Transverse colon (tissue), 4 donors: Measurements from ENCODE around the gene MN1. TPM values are rescaled to one million over a fixed set of nuclear protein-coding genes. Genes with fewer than 3 reads are reported as not detected.

Experiments
- DNase-seq: peaks from one replicate; pipeline ENCODE4 v3.0.0-alpha.2; 2019
- H3K27ac ChIP-seq, 4 donors: fragments of 200-600 bp; sonication (generic); 2 replicates each; pipeline ENCODE4 v1.5.1; 2016 to 2018; ENCODE audit warnings: inconsistent platforms in 4 of 4
- H3K27me3 ChIP-seq: fragments of 200-600 bp; sonication (generic); 2 replicates; pipeline ENCODE4 v1.5.1; 2017; ENCODE audit warnings: inconsistent platforms
- H3K36me3 ChIP-seq, 4 donors: fragments of 200-600 bp; sonication (generic); 2 replicates each; pipeline ENCODE4 v1.5.1; 2017 to 2019; ENCODE audit warnings: inconsistent platforms in 4 of 4
- H3K4me1 ChIP-seq, 4 donors: fragments of 200-600 bp; sonication (generic); 2 replicates each; pipeline ENCODE4 v1.5.1; 2017 to 2020; ENCODE audit warnings: inconsistent platforms in 4 of 4
- H3K4me3 ChIP-seq, 4 donors: fragments of 200-600 bp; sonication (generic); 1 replicate in 1 of 4; 2 replicates in 3 of 4; pipeline versions ENCODE4 v1.5.1 to v1.6.1; 2017 to 2019; ENCODE audit warnings: inconsistent platforms in 4 of 4
- H3K9me3 ChIP-seq, 2 donors: fragments of 200-600 bp; sonication (generic); 2 replicates each; pipeline ENCODE4 v1.5.1; 2017 to 2019; ENCODE audit warnings: inconsistent platforms in 2 of 2
- CTCF ChIP-seq, 5 experiments: fragments of 200-600 bp in 3 of 5; fragments of 450-650 bp in 2 of 5; sonication (generic) in 3 of 5; IDR thresholded peaks; 1 replicate in 2 of 5; 2 replicates in 3 of 5; pipeline ENCODE4 v1.5.1; 2016 to 2017; ENCODE audit warnings: antibody characterized with exemption in 5 of 5, inconsistent platforms in 3 of 5, mild to moderate bottlenecking in 2 of 5, moderate library complexity in 1 of 5
- EP300 ChIP-seq: sonication (generic); formaldehyde crosslinking; IDR thresholded peaks from one replicate; pipeline ENCODE4 v1.6.1; 2017; ENCODE audit warnings: antibody characterized with exemption, low read depth
- POLR2A ChIP-seq: fragments of 450-650 bp; IDR thresholded peaks from one replicate; pipeline ENCODE4 v1.6.1; 2016; ENCODE audit warnings: antibody characterized with exemption, mild to moderate bottlenecking, moderate library complexity
- POLR2AphosphoS5 ChIP-seq, 3 donors: sonication (generic); formaldehyde crosslinking; IDR thresholded peaks; one replicate each; pipeline ENCODE4 v1.6.1; 2016; ENCODE audit warnings: antibody characterized with exemption in 3 of 3
- WGBS, 2 donors: methylation state at CpG; one replicate each; pipeline ENCODE4 v1.1.5; 2018; ENCODE audit warnings: low coverage in 1 of 2; 5-methylcytosine and 5-hydroxymethylcytosine counted together
- in situ Hi-C, 4 donors: fragments of 200-750 bp; cut with MboI; loops; one replicate each; pipeline versions ENCODE4 v1.15.0 to v1.15.1; 2017; ENCODE audit warnings: low sequenced_read_pairs in 3 of 4, low pct_ligation_motif_present in 1 of 4, low pct_unique_long_range_greater_than_20kb in 1 of 4
- intact Hi-C: fragments of 100-400 bp; cut with DNase I; formaldehyde crosslinking; loops from one replicate; pipeline ENCODE4 v1.15.1; 2023; ENCODE audit warnings: low total_unique reads
- total RNA-seq, 4 donors: library from RNA; depleted of rRNA; stranded (reverse); fragments of >200 nt; gene quantifications; one replicate each; pipeline ENCODE4 v1.1.0, GENCODE V29; 2016

Gene MN1
- total RNA-seq, 4 donors from 2014 or later = 1.1 to 4.2 (median 3.0) TPM

GRCh38 chr22:27754888-27755480 is 46.6 kb downstream of the MN1 start:
- no peak for DNase-seq
- Histone ChIP-seq H3K27me3 (no peaks in the 10 kb centered on the region), H3K4me1 (peaks cover 0 to 6% (median 0%) of the 10 kb centered on the region in 4 donors), H3K27ac (peak overlapping the region in 3 of 4 donors; percentile 2 to 77 (median 5)), H3K9me3 (no peaks in the 10 kb centered on the region), H3K4me3 (no peak overlapping the region), H3K36me3 (no peaks in the 10 kb centered on the region)
- no peak for TF ChIP-seq POLR2AphosphoS5 (IDR thresholded peaks at IDR 0.05)
- no peak for TF ChIP-seq CTCF (IDR thresholded peaks at IDR 0.05)
- TF ChIP-seq POLR2A = no peak
- TF ChIP-seq EP300 = no peak
- 79% methylated on average over 8 of the region's 8 CpGs; no CpG with 5 or more reads in 1 of the 2 donors for WGBS, 2 donors
- intact Hi-C loops (no loop called here), in situ Hi-C loops (no loop called here)

GRCh38 chr22:27754247-27754887 is 47.2 kb downstream of the MN1 start:
- Histone ChIP-seq H3K4me1 (peaks cover 0 to 6% (median 0%) of the 10 kb centered on the region in 4 donors), H3K9me3 (no peaks in the 10 kb centered on the region), H3K27ac (peak overlapping the region in 3 of 4 donors; percentile 5 to 77 (median 21)), H3K4me3 (no peak overlapping the region), H3K27me3 (no peaks in the 10 kb centered on the region), H3K36me3 (no peaks in the 10 kb centered on the region)
- TF ChIP-seq CTCF (IDR thresholded peaks at IDR 0.05) (no peak), EP300 (no peak), POLR2AphosphoS5 (IDR thresholded peaks at IDR 0.05) (no peak), POLR2A (no peak)
- 85% methylated on average over 19 of the region's 19 CpGs; no CpG with 5 or more reads in 1 of the 2 donors for WGBS, 2 donors
- in situ Hi-C loops (no loop called here), intact Hi-C loops (no loop called here)
- no peak for DNase-seq

GRCh38 chr22:27752771-27753170 is 48.8 kb downstream of the MN1 start:
- TF ChIP-seq POLR2AphosphoS5 (IDR thresholded peaks at IDR 0.05) = no peak
- TF ChIP-seq CTCF (IDR thresholded peaks at IDR 0.05) = no peak
- no peak for TF ChIP-seq EP300
- no peak for TF ChIP-seq POLR2A
- Histone ChIP-seq H3K27me3 (no peaks in the 10 kb centered on the region), H3K4me1 (peaks cover 0 to 6% (median 0%) of the 10 kb centered on the region in 4 donors), H3K4me3 (no peak overlapping the region), H3K27ac (peak overlapping the region in 2 of 4 donors; percentile 21 to 77), H3K36me3 (no peaks in the 10 kb centered on the region), H3K9me3 (no peaks in the 10 kb centered on the region)
- 20 to 68% methylated on average over 1 to 4 of the region's 4 CpGs for WGBS, 2 donors
- intact Hi-C loops (no loop called here), in situ Hi-C loops (no loop called here)
- DNase-seq = no peak

GRCh38 chr22:27752141-27752540 is 49.4 kb downstream of the MN1 start:
- Histone ChIP-seq H3K27ac (peak overlapping the region in 1 of 4 donors; percentile 77), H3K4me3 (no peak overlapping the region), H3K36me3 (no peaks in the 10 kb centered on the region), H3K4me1 (peaks cover 0 to 6% (median 0%) of the 10 kb centered on the region in 4 donors), H3K9me3 (no peaks in the 10 kb centered on the region), H3K27me3 (no peaks in the 10 kb centered on the region)
- in situ Hi-C loops (no loop called here), intact Hi-C loops (no loop called here)
- no peak for TF ChIP-seq POLR2A
- TF ChIP-seq EP300 = no peak
- no peak for TF ChIP-seq CTCF (IDR thresholded peaks at IDR 0.05)
- DNase-seq = no peak
- 80% methylated on average over 5 of the region's 5 CpGs; no CpG with 5 or more reads in 1 of the 2 donors for WGBS, 2 donors
